Right cardiac atrium (tissue), 5 donors: ENCODE results near the gene UNK. TPM values are rescaled to one million over a fixed set of nuclear protein-coding genes. Genes with fewer than 3 reads are reported as not detected.
"Not testable (repeated sequence)": the region's sequence is repeated elsewhere in the genome, so short reads cannot be mapped to it uniquely, and the experiment has no call there.

Source experiments
- ATAC-seq, 2 donors: fragments of 200-7000 bp; cut with Tn5 transposase; one replicate each; pipeline versions ENCODE4 v1.8.0 to v1.9.1; 2020; ENCODE audit warnings: moderate library complexity in 2 of 2, mild to moderate bottlenecking in 1 of 2
- DNase-seq, 3 donors: peaks; one replicate each; pipeline ENCODE4 v3.0.0-alpha.2; 2020
- H3K27ac ChIP-seq: one replicate; pipeline ENCODE4 v1.5.1; 2013; ENCODE audit warnings: mild to moderate bottlenecking, low read length, control low read depth, moderate library complexity
- H3K27me3 ChIP-seq: one replicate; pipeline ENCODE4 v1.6.1; 2013; ENCODE audit not compliant: control insufficient read depth, insufficient read depth
- H3K4me1 ChIP-seq: one replicate; pipeline ENCODE4 v1.6.1; 2013; ENCODE audit warnings: low read length; ENCODE audit not compliant: control insufficient read depth, insufficient read depth
- H3K4me3 ChIP-seq: one replicate; pipeline ENCODE4 v1.5.1; 2013; ENCODE audit warnings: low read length, control low read depth
- H3K9me3 ChIP-seq: one replicate; pipeline ENCODE4 v1.6.1; 2013; ENCODE audit warnings: low read length; ENCODE audit not compliant: control insufficient read depth
- WGBS: extraction: QIAGEN DNeasy Blood & Tissue Kit; methylation state at CpG from one replicate; pipeline ENCODE4 v1.1.7; 2013; 5-methylcytosine and 5-hydroxymethylcytosine counted together
- intact Hi-C, 4 donors: fragments of 100-400 bp; cut with DNase I; formaldehyde crosslinking; loops; one replicate each; pipeline versions ENCODE4 v1.11.0 to v1.14.0; 2022 to 2023
- polyA plus RNA-seq: library from polyadenylated mRNA; stranded (reverse); fragments of 200-250 nt; gene quantifications from one replicate; pipeline ENCODE4 v1.2.3, GENCODE V29; 2013
- total RNA-seq, 4 donors: library from RNA; stranded (reverse); fragmentation: NEBNext Ultra II Directional; extraction: Animal tissue kit (Norgen Biotek cat#: 25700); gene quantifications; one replicate each; pipeline ENCODE4 v1.2.1, GENCODE V29; 2021
- donor health status: healthy with polysubstance abuse.
- donor health status: DM: no; HTN: yes; CAD: no.
- donor health status: DM: no; HTN: no; CAD: no.
- donor health status: DM: no; HTN: yes; CAD: no; lungs with severe emphysema.
- donor health status: DM: yes; HTN: yes; CAD: no.

Gene UNK
- total and polyA plus RNA-seq, 5 donors: 18.2 to 22.5 (median 20.4) TPM

DNA sequence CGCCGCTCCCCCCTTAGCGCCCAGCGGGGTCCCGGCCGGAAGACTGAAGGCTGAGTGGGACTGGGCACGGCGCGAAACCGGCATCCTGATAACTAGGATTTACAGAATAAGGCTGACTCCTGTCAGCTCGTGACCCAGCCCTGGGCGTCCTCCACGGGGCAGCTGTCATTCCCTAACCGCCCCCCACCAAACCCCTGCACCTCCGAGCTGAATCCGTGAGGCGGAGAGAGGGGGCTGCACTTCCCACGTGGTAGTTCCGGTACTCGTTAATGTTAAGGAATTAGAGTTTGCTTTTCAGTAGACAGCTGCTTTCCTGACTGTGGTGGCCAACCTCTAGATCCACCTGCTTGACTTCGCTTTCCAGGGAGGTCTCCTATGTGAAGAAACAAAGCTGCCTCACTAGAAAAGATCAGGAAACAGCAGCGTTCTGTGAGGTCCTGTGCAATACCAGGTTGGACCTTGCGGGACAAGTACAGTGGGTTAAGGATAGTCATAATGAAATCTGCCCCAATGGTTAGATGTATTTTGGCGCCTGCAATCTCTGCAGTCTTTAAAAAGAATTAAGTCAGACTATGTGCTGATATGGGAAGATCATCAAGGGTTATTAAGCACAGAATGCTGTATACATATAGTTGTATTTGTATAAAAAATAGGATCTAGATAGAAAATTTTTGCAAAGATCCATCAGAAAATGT, 71.6 kb downstream of the UNK start:
- WGBS: 1% methylated on average over 24 of the region's 24 CpGs
- H3K27ac ChIP-seq: peak overlapping the region; percentile 99
- ATAC-seq (no peak), DNase-seq (no peak)
- intact Hi-C loops: no loop called here
- peaks cover 3% of the 10 kb centered on the region for H3K4me1 ChIP-seq
- H3K4me3 ChIP-seq: peak overlapping the region; percentile 78
- no peaks in the 10 kb centered on the region for H3K9me3 ChIP-seq
- H3K27me3 ChIP-seq: no peaks in the 10 kb centered on the region

- H3K27me3 ChIP-seq, DNase-seq, H3K4me1 ChIP-seq, intact Hi-C loops, H3K27ac ChIP-seq, ATAC-seq, H3K4me3 ChIP-seq, H3K9me3 ChIP-seq: not testable (repeated sequence)
- WGBS: 87% methylated on average over 10 of the region's 10 CpGs
Observed at GRCh38 chr17:75859358-75859757, 74.8 kb downstream of the UNK start.

- H3K4me1 ChIP-seq: peaks cover 4% of the 10 kb centered on the region
- H3K9me3 ChIP-seq: no peaks in the 10 kb centered on the region
- DNase-seq: no peak
- ATAC-seq: no peak
- no peak overlapping the region for H3K27ac ChIP-seq
- intact Hi-C loops: no loop called here
- 71% methylated on average over 9 of the region's 9 CpGs for WGBS
- H3K27me3 ChIP-seq: no peaks in the 10 kb centered on the region
- no peak overlapping the region for H3K4me3 ChIP-seq
Observed at GRCh38 chr17:75861927-75862317, 77.3 kb downstream of the UNK start.

DNA sequence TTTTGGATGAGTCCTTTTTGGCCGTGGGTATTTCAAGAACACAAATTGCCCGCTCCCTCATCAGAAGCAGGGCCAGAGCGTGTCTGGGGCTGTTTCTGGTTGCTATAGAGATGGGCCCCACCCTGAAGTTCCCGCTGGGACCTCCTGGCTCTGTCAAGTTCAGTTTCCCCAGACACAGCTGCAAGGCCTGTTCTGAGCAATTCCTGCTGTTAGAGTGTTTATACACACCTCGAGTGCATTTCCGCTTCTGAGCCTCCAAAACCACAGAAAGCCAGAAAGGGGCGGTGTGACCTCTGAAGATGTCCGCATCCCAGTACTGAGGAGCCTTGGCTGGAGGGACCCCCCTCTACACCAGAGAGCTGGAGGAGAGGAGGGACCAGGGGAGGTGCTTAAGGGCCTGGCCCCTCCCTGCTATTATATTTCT, 79.9 kb downstream of the UNK start:
- WGBS: 12% methylated on average over 8 of the region's 8 CpGs
- Histone ChIP-seq H3K9me3 (no peaks in the 10 kb centered on the region), H3K27ac (peak overlapping the region; percentile 37), H3K4me3 (no peak overlapping the region), H3K27me3 (no peaks in the 10 kb centered on the region), H3K4me1 (peaks cover 4% of the 10 kb centered on the region)
- peak; percentile 87 to 92 for ATAC-seq
- intact Hi-C loops: no loop called here
- DNase-seq: peak; percentile 84 to 89 (median 85)

- intact Hi-C loops, H3K27ac ChIP-seq, H3K27me3 ChIP-seq, DNase-seq, ATAC-seq, H3K4me1 ChIP-seq, H3K4me3 ChIP-seq, H3K9me3 ChIP-seq: not testable (repeated sequence)
- WGBS: 76% methylated on average over 4 of the region's 4 CpGs
Observed at GRCh38 chr17:75864887-75865286, 80.3 kb downstream of the UNK start.

DNA sequence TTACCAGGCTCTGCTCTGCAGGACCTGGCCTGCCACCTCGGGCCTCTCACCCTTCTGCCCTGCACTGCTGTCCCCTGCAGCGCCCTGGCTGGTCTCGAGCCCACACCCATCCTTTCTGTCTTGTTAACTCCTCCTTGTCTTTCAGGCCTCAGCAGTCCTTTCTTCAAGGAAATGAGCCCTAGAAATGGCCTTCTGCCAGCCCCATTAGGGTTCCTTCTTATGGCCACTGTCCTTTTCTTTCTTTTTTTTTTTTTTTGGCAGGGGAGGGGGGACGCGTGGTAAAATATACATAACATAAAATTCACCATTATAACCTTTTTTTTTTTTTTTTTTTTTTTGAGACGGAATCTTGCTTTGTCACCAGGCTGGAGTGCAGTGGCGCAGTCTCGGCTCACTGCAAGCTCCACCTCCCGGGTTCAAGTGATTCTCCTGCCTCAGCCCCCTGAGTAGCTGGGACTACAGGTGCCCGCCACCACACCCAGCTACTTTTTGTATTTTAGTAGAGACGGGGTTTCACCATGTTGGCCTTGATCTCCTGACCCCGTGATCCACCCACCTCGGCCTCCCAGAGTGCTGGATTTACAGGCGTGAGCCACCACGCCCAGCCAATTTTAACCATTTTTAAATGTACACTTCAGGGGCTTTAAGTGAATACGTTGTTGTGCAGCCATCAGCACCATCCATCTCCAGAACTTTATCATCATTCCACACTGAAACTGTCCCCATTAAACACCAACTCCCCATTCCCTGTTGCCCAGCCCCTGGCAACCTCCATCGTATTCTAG, 81.0 kb downstream of the UNK start:
- intact Hi-C loops: not testable (repeated sequence)
- WGBS: 76% methylated on average over 17 of the region's 17 CpGs

GRCh38 chr17:75868730-75869281, 84.2 kb downstream of the UNK start:
- intact Hi-C loops, ATAC-seq, H3K27me3 ChIP-seq, H3K4me3 ChIP-seq, DNase-seq, H3K9me3 ChIP-seq: not testable (repeated sequence)
- peaks cover 13% of the 10 kb centered on the region for H3K4me1 ChIP-seq
- WGBS: 82% methylated on average over 12 of the region's 12 CpGs
- H3K27ac ChIP-seq: peak overlapping the region; percentile 77

More for the DNA sequence above, 81.0 kb downstream of the UNK start:
- not testable (repeated sequence) for H3K9me3 ChIP-seq, H3K4me1 ChIP-seq, H3K27ac ChIP-seq, H3K4me3 ChIP-seq, DNase-seq, ATAC-seq, H3K27me3 ChIP-seq

DNA sequence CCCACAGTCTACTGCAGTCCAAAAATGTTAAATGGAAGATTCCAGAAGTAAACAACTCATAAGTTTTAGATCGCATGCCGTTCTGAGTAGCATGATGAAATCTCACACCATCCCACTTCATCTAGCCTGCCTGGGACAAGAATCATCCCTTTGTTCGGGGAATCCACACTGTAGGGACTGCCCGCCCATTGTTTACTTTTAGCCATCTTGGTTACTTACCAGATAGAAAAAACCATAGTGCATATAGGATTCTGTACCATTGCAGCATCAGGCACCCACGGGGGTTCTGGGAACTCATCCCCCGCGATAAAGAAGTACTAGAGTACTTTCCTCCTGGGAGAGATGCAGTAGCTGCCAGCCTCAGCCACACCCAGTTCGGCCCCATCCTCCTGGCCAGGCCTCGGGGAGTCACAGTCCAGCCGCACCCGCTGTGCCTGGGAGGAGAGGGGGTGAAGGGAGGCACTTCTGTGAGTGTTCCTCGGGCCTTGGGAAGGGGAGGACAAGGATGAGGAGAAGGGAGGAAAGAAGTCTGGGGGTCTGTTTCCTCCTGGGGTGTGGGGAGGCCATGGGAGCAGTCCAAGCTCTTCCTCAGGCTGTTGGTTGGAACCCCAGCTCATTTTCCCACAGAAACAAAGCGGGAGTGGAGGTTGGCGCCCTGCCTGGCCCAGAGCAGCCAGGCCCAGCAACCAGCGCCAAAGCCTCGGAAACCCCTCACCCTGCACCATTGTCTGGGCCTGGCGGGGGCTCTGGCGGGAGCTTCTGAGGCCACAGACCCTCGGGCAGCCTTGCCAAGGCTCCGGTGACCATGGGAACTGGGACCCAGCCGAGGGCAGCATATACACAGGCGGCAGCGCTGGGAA, 84.9 kb downstream of the UNK start:
- Histone ChIP-seq H3K9me3 (no peaks in the 10 kb centered on the region), H3K4me3 (no peak overlapping the region), H3K4me1 (peaks cover 9% of the 10 kb centered on the region), H3K27me3 (no peaks in the 10 kb centered on the region), H3K27ac (peak overlapping the region; percentile 77)
- intact Hi-C loops: no loop called here
- WGBS: 37% methylated on average over 23 of the region's 23 CpGs
- ATAC-seq (peak; percentile 66 to 74), DNase-seq (peak; percentile 80 to 94 (median 90))

DNA sequence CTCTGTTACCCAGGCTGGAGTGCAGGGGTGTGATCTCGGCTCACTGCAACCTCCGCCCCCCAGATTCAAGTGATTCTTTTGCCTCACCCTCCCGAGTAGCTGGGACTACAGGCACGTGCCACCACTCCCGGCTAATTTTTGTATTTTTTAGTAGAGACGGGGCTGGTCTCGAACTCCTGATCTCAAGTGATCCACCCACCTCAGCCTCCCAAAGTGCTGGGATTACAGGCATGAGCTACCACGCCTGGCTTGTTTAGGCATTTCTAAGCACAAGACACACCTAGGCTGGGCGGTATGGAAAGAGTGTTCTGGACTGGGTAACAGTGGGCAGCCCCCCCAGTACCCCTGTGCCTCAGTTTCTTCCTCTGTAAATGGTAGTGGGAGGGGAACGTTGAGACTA, 85.6 kb downstream of the UNK start:
- 53% methylated on average over 10 of the region's 10 CpGs for WGBS
- H3K4me1 ChIP-seq, ATAC-seq, H3K4me3 ChIP-seq, H3K27me3 ChIP-seq, intact Hi-C loops, H3K9me3 ChIP-seq, DNase-seq: not testable (repeated sequence)
- peak overlapping the region; percentile 77 for H3K27ac ChIP-seq

GRCh38 chr17:75872434-75873351, 88.1 kb downstream of the UNK start:
- Histone ChIP-seq H3K4me1 (peaks cover 22% of the 10 kb centered on the region), H3K9me3 (no peaks in the 10 kb centered on the region), H3K27ac (peak overlapping the region; percentile 66), H3K4me3 (no peak overlapping the region), H3K27me3 (no peaks in the 10 kb centered on the region)
- DNase-seq (peak; percentile 91 to 93 (median 91)), ATAC-seq (peak; percentile 63 to 76)
- 25% methylated on average over 13 of the region's 13 CpGs for WGBS
- intact Hi-C loops: no loop called here
